HG03575 (cell line): ENCODE results near the gene SAMM50.
"Not testable (repeated sequence)": the region's sequence is repeated elsewhere in the genome, so short reads cannot be mapped to it uniquely, and the experiment has no call there.

ENCODE experiments used
- ATAC-seq: cut with Tn5 transposase; IDR thresholded peaks from one replicate; pipeline ENCODE4 v1.9.1; 2021; ENCODE audit not compliant: unreplicated experiment, insufficient number of reproducible peaks, low FRiP score; ENCODE audit errors: extremely low read depth

SAMM50 gene

GRCh38 chr22:43995798-43996169 lies 40.5 kb downstream of the SAMM50 start:
- no peak for ATAC-seq

- ATAC-seq: no peak
These were observed 41.1 kb downstream of the SAMM50 start for GRCh38 chr22:43996170-43996980.

GRCh38 chr22:43996981-43997265 lies 41.7 kb downstream of the SAMM50 start:
- no peak for ATAC-seq

GRCh38 chr22:43998679-43999264 lies 43.5 kb downstream of the SAMM50 start:
- ATAC-seq: no peak

- no peak for ATAC-seq
These were observed 44.1 kb downstream of the SAMM50 start for GRCh38 chr22:43999378-43999777.

GRCh38 chr22:44000123-44000522 lies 44.9 kb downstream of the SAMM50 start:
- no peak for ATAC-seq

GRCh38 chr22:44001521-44001920 lies 46.3 kb downstream of the SAMM50 start:
- no peak for ATAC-seq

GRCh38 chr22:44002324-44002723 lies 47.1 kb downstream of the SAMM50 start:
- no peak for ATAC-seq

- no peak for ATAC-seq
These were observed 47.8 kb downstream of the SAMM50 start for GRCh38 chr22:44002997-44003396.

- ATAC-seq: no peak
These were observed 48.3 kb downstream of the SAMM50 start for GRCh38 chr22:44003405-44004103.

- ATAC-seq: no peak
These were observed 48.8 kb downstream of the SAMM50 start for GRCh38 chr22:44004104-44004460.

- no peak for ATAC-seq
These were observed 50.3 kb downstream of the SAMM50 start for GRCh38 chr22:44005524-44005923.

- ATAC-seq: no peak
These were observed 56.9 kb downstream of the SAMM50 start for GRCh38 chr22:44012162-44012561.

- ATAC-seq: no peak
These were observed 57.3 kb downstream of the SAMM50 start for GRCh38 chr22:44012591-44012990.

- ATAC-seq: no peak
These were observed 59.0 kb downstream of the SAMM50 start for GRCh38 chr22:44014241-44014640.

GRCh38 chr22:44016586-44016985 lies 61.3 kb downstream of the SAMM50 start:
- not testable (repeated sequence) for ATAC-seq

- ATAC-seq: no peak
These were observed 63.4 kb downstream of the SAMM50 start for GRCh38 chr22:44018594-44018993.

GRCh38 chr22:44019416-44019815 lies 64.2 kb downstream of the SAMM50 start:
- no peak for ATAC-seq

- ATAC-seq: no peak
These were observed 64.6 kb downstream of the SAMM50 start for GRCh38 chr22:44019846-44020245.

GRCh38 chr22:44020981-44021380 lies 65.7 kb downstream of the SAMM50 start:
- ATAC-seq: no peak
